SK-N-SH treated with all-trans-retinoic acid at 6 μM for 48 hours (cell line): ENCODE measurements around the gene GLI2.

ENCODE experiments used
- ATAC-seq: fragments of 200-7000 bp; cut with Tn5 transposase; 3 replicates; pipeline ENCODE4 v1.9.1; 2020; ENCODE audit warnings: mild to moderate bottlenecking, moderate library complexity
- ARNTL ChIP-seq: fragments of 450-650 bp; formaldehyde crosslinking; IDR thresholded peaks from 2 replicates; pipeline ENCODE4 v1.5.0; 2020; ENCODE audit warnings: low read depth, mild to moderate bottlenecking, moderate library complexity, borderline replicate concordance
- ESRRG ChIP-seq: fragments of 250-450 bp; sonication (Bioruptor Pico); IDR thresholded peaks from 2 replicates; pipeline ENCODE4 v1.6.1; 2021; ENCODE audit warnings: mild to moderate bottlenecking
- ISL1 ChIP-seq: fragments of 250-450 bp; sonication (Bioruptor Pico); IDR thresholded peaks from 2 replicates; pipeline ENCODE4 v2.1.2; 2022; ENCODE audit warnings: mild to moderate bottlenecking, moderate library complexity
- OSR1 ChIP-seq: fragments of 250-450 bp; sonication (Bioruptor Pico); IDR thresholded peaks from 2 replicates; pipeline ENCODE4 v1.8.0; 2022; ENCODE audit warnings: moderate library complexity, mild to moderate bottlenecking, inconsistent platforms
- RARB ChIP-seq: fragments of 250-450 bp; sonication (Bioruptor Pico); IDR thresholded peaks from 2 replicates; pipeline ENCODE4 v1.8.0; 2021; ENCODE audit warnings: mild to moderate bottlenecking, moderate library complexity
- SNAI2 ChIP-seq: fragments of 250-450 bp; sonication (Bioruptor Pico); IDR thresholded peaks from 2 replicates; pipeline ENCODE4 v1.5.0; 2020; ENCODE audit warnings: mild to moderate bottlenecking, moderate library complexity
- TCF4 ChIP-seq: fragments of 250-450 bp; sonication (Bioruptor Pico); IDR thresholded peaks from 2 replicates; pipeline ENCODE4 v1.8.0; 2021; ENCODE audit warnings: mild to moderate bottlenecking, moderate library complexity, borderline replicate concordance
- TOX ChIP-seq: fragments of 250-450 bp; sonication (Bioruptor Pico); IDR thresholded peaks from 2 replicates; pipeline ENCODE4 v1.8.0; 2021; ENCODE audit warnings: mild to moderate bottlenecking, moderate library complexity, borderline replicate concordance
- ZC3H10 ChIP-seq: fragments of 250-450 bp; sonication (Bioruptor Pico); IDR thresholded peaks from 2 replicates; pipeline ENCODE4 v1.5.1; 2021; ENCODE audit warnings: mild to moderate bottlenecking, moderate library complexity
- ZFP3 ChIP-seq: fragments of 250-450 bp; sonication (Bioruptor Pico); IDR thresholded peaks from 2 replicates; pipeline ENCODE4 v1.5.0; 2020; ENCODE audit warnings: mild to moderate bottlenecking, moderate library complexity
- ZFP30 ChIP-seq: fragments of 450-650 bp; formaldehyde crosslinking; IDR thresholded peaks from 2 replicates; pipeline ENCODE4 v1.5.0; 2022; ENCODE audit warnings: mild to moderate bottlenecking, moderate library complexity
- ZNF70 ChIP-seq: fragments of 450-650 bp; formaldehyde crosslinking; IDR thresholded peaks from 2 replicates; pipeline ENCODE4 v1.5.0; 2020; ENCODE audit warnings: mild to moderate bottlenecking, moderate library complexity
- ZNF8 ChIP-seq: fragments of 450-650 bp; formaldehyde crosslinking; IDR thresholded peaks from 2 replicates; pipeline ENCODE4 v1.5.0; 2020; ENCODE audit warnings: mild to moderate bottlenecking, moderate library complexity
- TF ChIP-seq, protein P1 (sequence below): fragments of 250-450 bp; sonication (Bioruptor Pico); IDR thresholded peaks from 2 replicates; pipeline ENCODE4 v1.8.0; 2021; ENCODE audit warnings: low read depth, mild to moderate bottlenecking, moderate library complexity, borderline replicate concordance
- TF ChIP-seq, protein P2 (sequence below): fragments of 250-450 bp; sonication (Bioruptor Pico); IDR thresholded peaks from 2 replicates; pipeline ENCODE4 v1.5.1; 2021; ENCODE audit warnings: mild to moderate bottlenecking, moderate library complexity
- TF ChIP-seq, protein P3 (sequence below): fragments of 250-450 bp; sonication (Bioruptor Pico); IDR thresholded peaks from 2 replicates; pipeline ENCODE4 v1.5.1; 2020; ENCODE audit warnings: low read depth, mild to moderate bottlenecking, moderate library complexity
- TF ChIP-seq, protein P4 (sequence below): fragments of 250-450 bp; sonication (Bioruptor Pico); IDR thresholded peaks from 2 replicates; pipeline ENCODE4 v1.5.0; 2020; ENCODE audit warnings: mild to moderate bottlenecking, moderate library complexity

Gene GLI2

DNA sequence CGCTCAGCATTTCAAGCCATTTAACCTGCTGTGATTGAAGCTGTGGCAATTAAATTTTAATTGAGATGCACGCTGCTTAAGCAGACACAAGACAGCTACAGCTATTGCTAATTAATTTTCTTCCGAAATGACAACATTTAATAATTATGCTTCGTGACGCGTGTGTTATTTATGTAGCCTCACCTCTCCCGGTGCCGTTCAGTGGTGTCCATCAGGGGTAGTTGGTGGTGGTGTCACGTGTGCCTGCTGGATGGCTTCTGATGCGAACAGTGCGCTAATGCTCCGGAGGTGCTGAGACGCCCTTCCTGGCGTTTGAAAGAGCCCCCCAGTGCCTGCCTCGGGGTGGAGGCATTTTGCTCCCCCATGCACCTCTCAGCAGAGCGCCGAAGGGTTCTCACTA, 39.5 kb downstream of the GLI2 start:
- ATAC-seq: no peak
- no peak for TF ChIP-seq ZFP3 (CRISPR knock-in tag)
- TF ChIP-seq RARB (CRISPR knock-in tag): no peak
- TF ChIP-seq ARNTL (CRISPR knock-in tag): no peak
- TF ChIP-seq OSR1 (CRISPR knock-in tag): no peak
- no peak for TF ChIP-seq TCF4 (CRISPR knock-in tag)
- TF ChIP-seq, protein P1, sequence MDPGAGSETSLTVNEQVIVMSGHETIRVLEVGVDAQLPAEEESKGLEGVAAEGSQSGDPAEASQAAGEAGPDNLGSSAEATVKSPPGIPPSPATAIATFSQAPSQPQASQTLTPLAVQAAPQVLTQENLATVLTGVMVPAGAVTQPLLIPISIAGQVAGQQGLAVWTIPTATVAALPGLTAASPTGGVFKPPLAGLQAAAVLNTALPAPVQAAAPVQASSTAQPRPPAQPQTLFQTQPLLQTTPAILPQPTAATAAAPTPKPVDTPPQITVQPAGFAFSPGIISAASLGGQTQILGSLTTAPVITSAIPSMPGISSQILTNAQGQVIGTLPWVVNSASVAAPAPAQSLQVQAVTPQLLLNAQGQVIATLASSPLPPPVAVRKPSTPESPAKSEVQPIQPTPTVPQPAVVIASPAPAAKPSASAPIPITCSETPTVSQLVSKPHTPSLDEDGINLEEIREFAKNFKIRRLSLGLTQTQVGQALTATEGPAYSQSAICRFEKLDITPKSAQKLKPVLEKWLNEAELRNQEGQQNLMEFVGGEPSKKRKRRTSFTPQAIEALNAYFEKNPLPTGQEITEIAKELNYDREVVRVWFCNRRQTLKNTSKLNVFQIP (CRISPR knock-in tag): no peak
- no peak for TF ChIP-seq ZNF8 (CRISPR knock-in tag)
- TF ChIP-seq ZNF70 (CRISPR knock-in tag): no peak
- no peak for TF ChIP-seq ZC3H10 (CRISPR knock-in tag)
- no peak for TF ChIP-seq ISL1 (CRISPR knock-in tag)
- no peak for TF ChIP-seq SNAI2 (CRISPR knock-in tag)
- no peak for TF ChIP-seq ESRRG

DNA sequence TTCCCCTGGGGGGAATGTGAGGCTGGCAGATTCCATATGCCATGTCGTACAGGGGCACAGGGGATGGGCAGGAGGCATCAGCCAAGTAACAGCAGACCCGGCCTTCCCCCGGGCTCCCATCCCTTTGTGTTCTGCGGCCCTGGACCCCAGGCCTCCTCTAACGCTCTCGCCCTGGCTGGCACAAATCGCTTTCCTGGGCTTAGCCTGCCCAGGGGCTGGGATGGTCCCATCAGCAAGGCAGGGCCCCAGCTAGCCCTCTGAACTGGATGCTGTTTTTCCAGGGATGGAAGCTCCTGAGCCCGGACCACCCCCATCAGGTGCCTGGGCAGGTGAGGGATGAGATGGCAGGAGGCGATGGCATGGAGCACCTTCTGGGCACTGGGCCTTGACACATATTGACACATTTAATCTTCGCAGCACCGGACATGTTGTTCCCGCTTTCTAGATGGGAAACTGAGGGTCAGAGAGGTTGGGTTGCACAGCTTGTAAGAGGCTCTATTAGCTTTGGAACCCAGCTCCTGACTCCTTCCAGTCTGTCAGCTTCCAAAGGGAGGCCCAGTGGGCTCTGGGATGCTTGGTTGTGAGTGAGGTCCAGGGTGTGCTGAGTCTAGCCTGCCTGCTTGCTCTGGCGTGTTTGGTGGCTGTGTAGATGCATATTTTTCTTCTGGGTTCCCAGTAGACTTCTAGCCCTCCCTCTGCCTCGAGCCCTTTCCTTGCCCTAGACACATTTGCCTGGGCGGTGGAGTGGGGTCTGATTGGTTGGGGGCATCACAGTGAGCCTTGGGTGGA, 40.3 kb downstream of the GLI2 start:
- no peak for TF ChIP-seq ZC3H10 (CRISPR knock-in tag)
- TF ChIP-seq, protein P2, sequence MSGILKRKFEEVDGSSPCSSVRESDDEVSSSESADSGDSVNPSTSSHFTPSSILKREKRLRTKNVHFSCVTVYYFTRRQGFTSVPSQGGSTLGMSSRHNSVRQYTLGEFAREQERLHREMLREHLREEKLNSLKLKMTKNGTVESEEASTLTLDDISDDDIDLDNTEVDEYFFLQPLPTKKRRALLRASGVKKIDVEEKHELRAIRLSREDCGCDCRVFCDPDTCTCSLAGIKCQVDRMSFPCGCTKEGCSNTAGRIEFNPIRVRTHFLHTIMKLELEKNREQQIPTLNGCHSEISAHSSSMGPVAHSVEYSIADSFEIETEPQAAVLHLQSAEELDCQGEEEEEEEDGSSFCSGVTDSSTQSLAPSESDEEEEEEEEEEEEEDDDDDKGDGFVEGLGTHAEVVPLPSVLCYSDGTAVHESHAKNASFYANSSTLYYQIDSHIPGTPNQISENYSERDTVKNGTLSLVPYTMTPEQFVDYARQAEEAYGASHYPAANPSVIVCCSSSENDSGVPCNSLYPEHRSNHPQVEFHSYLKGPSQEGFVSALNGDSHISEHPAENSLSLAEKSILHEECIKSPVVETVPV (CRISPR knock-in tag): no peak
- no peak for TF ChIP-seq ZFP30
- TF ChIP-seq, protein P3, sequence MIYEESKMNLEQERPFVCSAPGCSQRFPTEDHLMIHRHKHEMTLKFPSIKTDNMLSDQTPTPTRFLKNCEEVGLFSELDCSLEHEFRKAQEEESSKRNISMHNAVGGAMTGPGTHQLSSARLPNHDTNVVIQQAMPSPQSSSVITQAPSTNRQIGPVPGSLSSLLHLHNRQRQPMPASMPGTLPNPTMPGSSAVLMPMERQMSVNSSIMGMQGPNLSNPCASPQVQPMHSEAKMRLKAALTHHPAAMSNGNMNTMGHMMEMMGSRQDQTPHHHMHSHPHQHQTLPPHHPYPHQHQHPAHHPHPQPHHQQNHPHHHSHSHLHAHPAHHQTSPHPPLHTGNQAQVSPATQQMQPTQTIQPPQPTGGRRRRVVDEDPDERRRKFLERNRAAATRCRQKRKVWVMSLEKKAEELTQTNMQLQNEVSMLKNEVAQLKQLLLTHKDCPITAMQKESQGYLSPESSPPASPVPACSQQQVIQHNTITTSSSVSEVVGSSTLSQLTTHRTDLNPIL: no peak
- TF ChIP-seq TOX (CRISPR knock-in tag): no peak
- TF ChIP-seq ESRRG: no peak
- no peak for ATAC-seq

DNA sequence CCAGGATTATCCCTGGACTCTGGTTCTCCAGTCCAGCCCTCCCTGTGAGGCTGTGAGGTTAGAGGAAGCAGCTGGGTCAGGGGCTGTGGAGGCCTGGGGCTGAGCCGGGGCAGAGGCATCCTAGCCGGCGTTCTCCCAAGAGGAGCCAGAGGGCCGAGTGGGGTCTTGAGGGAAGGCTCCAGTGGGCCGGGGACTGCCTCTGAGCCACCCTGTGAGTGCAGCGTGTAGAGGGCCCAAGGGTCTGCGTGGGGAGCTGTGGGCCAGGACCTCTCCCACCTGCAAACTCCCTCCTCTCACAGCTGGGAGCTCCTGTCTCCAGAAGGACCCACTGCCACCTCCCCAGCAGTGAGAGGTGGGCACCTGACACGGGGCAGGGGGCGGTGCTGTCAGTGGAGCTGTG, 41.0 kb downstream of the GLI2 start:
- TF ChIP-seq SNAI2 (CRISPR knock-in tag): no peak
- TF ChIP-seq OSR1 (CRISPR knock-in tag): no peak
- no peak for TF ChIP-seq TCF4 (CRISPR knock-in tag)
- TF ChIP-seq, protein P3: no peak
- ATAC-seq: no peak

DNA sequence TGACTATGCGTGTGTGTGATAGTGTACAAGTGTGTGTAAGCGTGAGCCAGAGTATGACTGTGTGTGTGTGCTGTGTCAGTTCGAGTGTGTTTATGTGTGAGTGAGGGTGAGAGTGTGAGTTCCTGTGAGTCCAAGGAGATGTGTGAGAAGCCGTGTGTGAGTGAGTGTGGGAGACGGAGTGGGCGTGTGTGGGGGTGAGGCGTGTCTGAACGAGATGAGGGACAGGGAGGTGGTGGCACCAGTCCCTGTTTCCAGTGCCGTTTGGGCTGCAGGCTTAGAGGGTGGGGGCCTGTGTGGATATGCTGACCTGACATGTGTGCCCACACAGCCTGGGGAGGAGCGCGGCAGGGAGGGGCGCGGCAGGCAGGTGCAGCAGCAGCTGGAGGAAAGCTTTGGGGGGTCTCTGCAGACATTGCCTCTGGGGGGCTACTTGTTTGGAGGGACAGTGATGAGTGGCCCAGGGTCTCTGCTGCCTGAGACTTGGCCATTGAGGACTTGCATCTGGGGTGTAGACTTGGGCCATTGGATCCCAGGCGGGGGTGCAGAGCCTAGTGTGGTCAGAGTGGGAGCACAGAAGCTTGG, 41.6 kb downstream of the GLI2 start:
- ATAC-seq: no peak
- TF ChIP-seq ESRRG: no peak
- no peak for TF ChIP-seq ZC3H10 (CRISPR knock-in tag)
- TF ChIP-seq, protein P4, sequence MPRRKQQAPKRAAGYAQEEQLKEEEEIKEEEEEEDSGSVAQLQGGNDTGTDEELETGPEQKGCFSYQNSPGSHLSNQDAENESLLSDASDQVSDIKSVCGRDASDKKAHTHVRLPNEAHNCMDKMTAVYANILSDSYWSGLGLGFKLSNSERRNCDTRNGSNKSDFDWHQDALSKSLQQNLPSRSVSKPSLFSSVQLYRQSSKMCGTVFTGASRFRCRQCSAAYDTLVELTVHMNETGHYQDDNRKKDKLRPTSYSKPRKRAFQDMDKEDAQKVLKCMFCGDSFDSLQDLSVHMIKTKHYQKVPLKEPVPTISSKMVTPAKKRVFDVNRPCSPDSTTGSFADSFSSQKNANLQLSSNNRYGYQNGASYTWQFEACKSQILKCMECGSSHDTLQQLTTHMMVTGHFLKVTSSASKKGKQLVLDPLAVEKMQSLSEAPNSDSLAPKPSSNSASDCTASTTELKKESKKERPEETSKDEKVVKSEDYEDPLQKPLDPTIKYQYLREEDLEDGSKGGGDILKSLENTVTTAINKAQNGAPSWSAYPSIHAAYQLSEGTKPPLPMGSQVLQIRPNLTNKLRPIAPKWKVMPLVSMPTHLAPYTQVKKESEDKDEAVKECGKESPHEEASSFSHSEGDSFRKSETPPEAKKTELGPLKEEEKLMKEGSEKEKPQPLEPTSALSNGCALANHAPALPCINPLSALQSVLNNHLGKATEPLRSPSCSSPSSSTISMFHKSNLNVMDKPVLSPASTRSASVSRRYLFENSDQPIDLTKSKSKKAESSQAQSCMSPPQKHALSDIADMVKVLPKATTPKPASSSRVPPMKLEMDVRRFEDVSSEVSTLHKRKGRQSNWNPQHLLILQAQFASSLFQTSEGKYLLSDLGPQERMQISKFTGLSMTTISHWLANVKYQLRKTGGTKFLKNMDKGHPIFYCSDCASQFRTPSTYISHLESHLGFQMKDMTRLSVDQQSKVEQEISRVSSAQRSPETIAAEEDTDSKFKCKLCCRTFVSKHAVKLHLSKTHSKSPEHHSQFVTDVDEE (CRISPR knock-in tag): no peak
- TF ChIP-seq SNAI2 (CRISPR knock-in tag): no peak
- TF ChIP-seq RARB (CRISPR knock-in tag): no peak
